Smooth muscle cell (in vitro differentiated cells): Measurements from ENCODE around the gene ITGA7. TPM values are rescaled to one million over a fixed set of nuclear protein-coding genes. Genes with fewer than 3 reads are reported as not detected.

Source experiments
- DNase-seq: peaks from one replicate; lab custom pipeline; 2025; ENCODE audit not compliant: unreplicated experiment; lab: John Stamatoyannopoulos, UW
- H2AFZ ChIP-seq: fragments of 200-600 bp; sonication (generic); 2 replicates; pipeline ENCODE4 v1.6.0; 2016; ENCODE audit warnings: antibody characterized with exemption, low read depth, mild to moderate bottlenecking
- H3F3A ChIP-seq: fragments of 200-600 bp; sonication (generic); 2 replicates; pipeline ENCODE4 v1.6.0; 2017; ENCODE audit warnings: antibody characterized with exemption, low read depth
- H3K27ac ChIP-seq: fragments of 200-600 bp; sonication (generic); 2 replicates; pipeline ENCODE4 v1.5.1; 2016; ENCODE audit warnings: low read depth, mild to moderate bottlenecking
- H3K27me3 ChIP-seq: fragments of 200-600 bp; sonication (generic); 2 replicates; pipeline ENCODE4 v1.6.1; 2016; ENCODE audit warnings: low read depth, mild to moderate bottlenecking
- H3K36me3 ChIP-seq: fragments of 200-600 bp; sonication (generic); 2 replicates; pipeline ENCODE4 v1.5.1; 2016; ENCODE audit warnings: low read depth
- H3K4me1 ChIP-seq: fragments of 200-600 bp; sonication (generic); 2 replicates; pipeline ENCODE4 v1.5.1; 2016; ENCODE audit warnings: low read depth
- H3K4me2 ChIP-seq: fragments of 200-600 bp; sonication (generic); 2 replicates; pipeline ENCODE4 v1.6.0; 2016; ENCODE audit warnings: mild to moderate bottlenecking
- H3K4me3 ChIP-seq: fragments of 200-600 bp; sonication (generic); 2 replicates; pipeline ENCODE4 v1.5.1; 2016; ENCODE audit warnings: mild to moderate bottlenecking
- H3K79me2 ChIP-seq: fragments of 200-600 bp; sonication (generic); 2 replicates; pipeline ENCODE4 v1.6.0; 2016; ENCODE audit warnings: low read depth, mild to moderate bottlenecking
- H3K9ac ChIP-seq: fragments of 200-600 bp; sonication (generic); 2 replicates; pipeline ENCODE4 v1.6.0; 2016; ENCODE audit warnings: low read depth
- H3K9me3 ChIP-seq: fragments of 200-600 bp; sonication (generic); replicated peaks from 2 replicates; pipeline ENCODE4 v1.5.1; 2016; ENCODE audit warnings: low read depth
- H4K20me1 ChIP-seq: fragments of 200-600 bp; sonication (generic); 2 replicates; pipeline ENCODE4 v1.6.0; 2016; ENCODE audit warnings: low read depth
- CTCF ChIP-seq: fragments of 200-600 bp; sonication (generic); IDR thresholded peaks from 2 replicates; pipeline ENCODE4 v1.5.1; 2017; ENCODE audit warnings: borderline replicate concordance, mild to moderate bottlenecking, antibody characterized with exemption; ENCODE audit not compliant: insufficient read depth, poor library complexity, severe bottlenecking
- WGBS: methylation state at CpG from one replicate; pipeline ENCODE4 v1.1.7; 2016; ENCODE audit warnings: low lambda C conversion rate; 5-methylcytosine and 5-hydroxymethylcytosine counted together
- polyA plus RNA-seq: library from polyadenylated mRNA; unstranded; fragments of >200 nt; fragmentation: Nextera tagmentation; extraction: Ambion mirVana; gene quantifications from 2 replicates; pipeline ENCODE4 v1.2.1, GENCODE V29; 2016
- total RNA-seq: library from RNA; depleted of rRNA; stranded (reverse); fragments of >200 nt; gene quantifications from 2 replicates; pipeline ENCODE4 v1.2.3, GENCODE V29; 2014

The ITGA7 gene
- total and polyA plus RNA-seq, 2 experiments from 2014 or later = 0.90 to 1.1 TPM

- Histone ChIP-seq H3K4me2 (no peak overlapping the region), H3K4me1 (peaks cover 9% of the 10 kb centered on the region), H4K20me1 (peaks cover 62% of the 10 kb centered on the region), H3F3A (peaks cover 51% of the 10 kb centered on the region), H3K27me3 (no peaks in the 10 kb centered on the region), H3K27ac (no peak overlapping the region), H2AFZ (no peak overlapping the region), H3K79me2 (peaks cover 31% of the 10 kb centered on the region), H3K36me3 (peaks cover 3% of the 10 kb centered on the region), H3K9me3 (no peaks in the 10 kb centered on the region), H3K4me3 (no peak overlapping the region), H3K9ac (no peak overlapping the region)
- DNase-seq = no peak
- WGBS = 78% methylated on average over 11 of the region's 11 CpGs
- peak; percentile 33 for TF ChIP-seq CTCF
These were observed 16.7 kb upstream of the ITGA7 start for GRCh38 chr12:55724226-55724939.

- no peak overlapping the region for H3K9ac ChIP-seq
- no peak for DNase-seq
- no peak overlapping the region for H3K4me2 ChIP-seq
- peaks cover 3% of the 10 kb centered on the region for H3K36me3 ChIP-seq
- H2AFZ ChIP-seq = no peak overlapping the region
- H3K4me3 ChIP-seq = no peak overlapping the region
- WGBS = 93% methylated on average over 10 of the region's 10 CpGs
- no peak overlapping the region for H3K27ac ChIP-seq
- H4K20me1 ChIP-seq = peaks cover 62% of the 10 kb centered on the region
- peaks cover 31% of the 10 kb centered on the region for H3K79me2 ChIP-seq
- no peak for TF ChIP-seq CTCF
- peaks cover 49% of the 10 kb centered on the region for H3F3A ChIP-seq
- peaks cover 10% of the 10 kb centered on the region for H3K4me1 ChIP-seq
- no peaks in the 10 kb centered on the region for H3K27me3 ChIP-seq
- no peaks in the 10 kb centered on the region for H3K9me3 ChIP-seq
These were observed 16.0 kb upstream of the ITGA7 start for GRCh38 chr12:55723516-55724225.

- Histone ChIP-seq H3K9me3 (no peaks in the 10 kb centered on the region), H3K27ac (no peak overlapping the region), H3K4me3 (no peak overlapping the region), H3K27me3 (no peaks in the 10 kb centered on the region), H3K79me2 (peaks cover 23% of the 10 kb centered on the region), H3K9ac (no peak overlapping the region), H3K4me2 (no peak overlapping the region), H2AFZ (no peak overlapping the region), H3K36me3 (peaks cover 3% of the 10 kb centered on the region), H3F3A (peaks cover 49% of the 10 kb centered on the region), H3K4me1 (peaks cover 17% of the 10 kb centered on the region), H4K20me1 (peaks cover 57% of the 10 kb centered on the region)
- TF ChIP-seq CTCF = no peak
- no peak for DNase-seq
- 94% methylated on average over 8 of the region's 8 CpGs for WGBS
These were observed 15.2 kb upstream of the ITGA7 start for GRCh38 chr12:55722948-55723347.
